ENCODE measurements around the gene PARD3B. TPM values are rescaled to one million over a fixed set of nuclear protein-coding genes. Genes with fewer than 3 reads are reported as not detected.

Gene PARD3B
- total and polyA plus RNA-seq, 8 donors, result 1.8 to 42.6 (median 15.1) TPM

DNA sequence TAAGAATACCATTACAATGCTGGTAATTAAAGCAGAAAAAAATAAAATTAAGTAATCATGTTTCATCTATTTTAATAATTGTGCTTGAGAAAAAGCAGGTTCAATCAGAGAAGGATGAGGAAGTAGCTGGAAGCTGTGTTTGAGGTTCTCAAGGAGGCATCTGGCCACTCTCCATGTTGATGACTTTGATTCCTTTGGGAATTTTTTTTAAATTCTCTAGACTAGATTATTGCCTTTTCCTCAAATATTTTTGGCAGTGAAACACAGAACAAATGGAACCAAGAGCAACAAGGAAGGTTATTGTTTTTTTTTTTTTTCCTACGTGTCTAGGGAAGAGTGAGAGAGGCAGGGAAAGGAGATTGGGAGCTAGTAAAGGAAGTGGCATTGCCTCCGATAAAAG lies 1037.1 kb downstream of the PARD3B start:
- Histone ChIP-seq H3K4me3 (no peak overlapping the region), H3K36me3 (no peaks in the 10 kb centered on the region), H3K27ac (no peak overlapping the region), H3K9me3 (no peaks in the 10 kb centered on the region), H3K4me1 (no peaks in the 10 kb centered on the region), H3K27me3 (no peaks in the 10 kb centered on the region)
- TF ChIP-seq POLR2A (IDR thresholded peaks at IDR 0.05), result no peak
- TF ChIP-seq, protein P1, sequence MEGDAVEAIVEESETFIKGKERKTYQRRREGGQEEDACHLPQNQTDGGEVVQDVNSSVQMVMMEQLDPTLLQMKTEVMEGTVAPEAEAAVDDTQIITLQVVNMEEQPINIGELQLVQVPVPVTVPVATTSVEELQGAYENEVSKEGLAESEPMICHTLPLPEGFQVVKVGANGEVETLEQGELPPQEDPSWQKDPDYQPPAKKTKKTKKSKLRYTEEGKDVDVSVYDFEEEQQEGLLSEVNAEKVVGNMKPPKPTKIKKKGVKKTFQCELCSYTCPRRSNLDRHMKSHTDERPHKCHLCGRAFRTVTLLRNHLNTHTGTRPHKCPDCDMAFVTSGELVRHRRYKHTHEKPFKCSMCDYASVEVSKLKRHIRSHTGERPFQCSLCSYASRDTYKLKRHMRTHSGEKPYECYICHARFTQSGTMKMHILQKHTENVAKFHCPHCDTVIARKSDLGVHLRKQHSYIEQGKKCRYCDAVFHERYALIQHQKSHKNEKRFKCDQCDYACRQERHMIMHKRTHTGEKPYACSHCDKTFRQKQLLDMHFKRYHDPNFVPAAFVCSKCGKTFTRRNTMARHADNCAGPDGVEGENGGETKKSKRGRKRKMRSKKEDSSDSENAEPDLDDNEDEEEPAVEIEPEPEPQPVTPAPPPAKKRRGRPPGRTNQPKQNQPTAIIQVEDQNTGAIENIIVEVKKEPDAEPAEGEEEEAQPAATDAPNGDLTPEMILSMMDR (IDR thresholded peaks at IDR 0.05), result no peak
- no peak for TF ChIP-seq EP300 (IDR thresholded peaks at IDR 0.05)
- no peak for DNase-seq
- 75 to 82% (median 79%) methylated on average over 2 of the region's 2 CpGs for WGBS, 5 donors
- intact Hi-C loops (cut with DNase I; ENCODE audit: low total_unique reads), result no loop called here

DNA sequence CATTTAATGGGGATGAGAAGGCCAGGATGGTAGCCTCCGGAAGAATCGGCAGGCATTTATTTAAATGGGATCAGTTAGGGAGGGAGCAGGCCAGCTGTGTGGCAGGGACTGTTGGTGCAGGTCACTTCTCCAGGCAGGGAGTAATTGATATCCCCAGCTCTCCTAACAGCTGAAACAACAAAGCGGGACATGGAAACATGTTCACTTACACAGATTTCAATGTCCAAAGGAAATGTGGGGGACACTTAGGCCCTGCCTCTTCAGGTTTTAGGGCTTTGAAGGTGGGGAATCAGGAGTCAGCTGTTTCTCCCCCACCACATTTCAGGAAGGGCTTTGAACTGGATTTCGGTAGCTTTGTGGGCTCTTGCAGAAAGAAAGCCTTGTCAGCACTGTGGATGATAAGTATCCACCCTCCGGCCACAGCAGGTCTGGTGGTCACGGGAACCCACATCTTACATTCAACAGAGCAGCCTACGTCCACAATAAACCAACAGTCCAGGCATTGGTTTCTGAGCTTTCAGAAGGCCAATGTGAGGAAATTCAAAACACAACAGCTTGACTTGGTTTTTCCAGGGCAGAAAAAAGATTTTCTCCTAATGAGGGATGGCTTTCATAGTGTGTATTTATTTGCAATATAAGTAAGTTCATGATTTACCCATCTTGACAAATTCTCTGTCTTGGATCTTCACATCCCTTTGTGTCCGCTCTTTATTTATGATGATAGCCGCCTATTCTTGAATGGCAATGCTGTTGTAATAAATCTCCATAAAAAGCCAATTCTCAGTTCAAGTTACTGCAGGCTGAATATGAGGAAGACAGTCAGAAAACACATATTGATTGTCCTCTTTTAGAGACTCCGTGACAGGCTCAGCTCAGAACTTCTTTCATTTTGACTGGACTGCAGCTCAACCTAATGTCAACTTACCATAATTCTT lies 1040.4 kb downstream of the PARD3B start:
- WGBS, 5 donors, result 75 to 79% (median 76%) methylated on average over 10 of the region's 10 CpGs
- H3K9me3 ChIP-seq, result no peaks in the 10 kb centered on the region
- no peak overlapping the region for H3K27ac ChIP-seq
- no peak for DNase-seq
- H3K36me3 ChIP-seq, result no peaks in the 10 kb centered on the region
- H3K4me1 ChIP-seq, result no peaks in the 10 kb centered on the region
- H3K27me3 ChIP-seq, result no peaks in the 10 kb centered on the region
- H3K4me3 ChIP-seq, result no peak overlapping the region
- TF ChIP-seq, protein P1 (IDR thresholded peaks at IDR 0.05), result no peak
- TF ChIP-seq EP300 (IDR thresholded peaks at IDR 0.05), result no peak
- intact Hi-C loops (cut with DNase I; ENCODE audit: low total_unique reads), result no loop called here

DNA sequence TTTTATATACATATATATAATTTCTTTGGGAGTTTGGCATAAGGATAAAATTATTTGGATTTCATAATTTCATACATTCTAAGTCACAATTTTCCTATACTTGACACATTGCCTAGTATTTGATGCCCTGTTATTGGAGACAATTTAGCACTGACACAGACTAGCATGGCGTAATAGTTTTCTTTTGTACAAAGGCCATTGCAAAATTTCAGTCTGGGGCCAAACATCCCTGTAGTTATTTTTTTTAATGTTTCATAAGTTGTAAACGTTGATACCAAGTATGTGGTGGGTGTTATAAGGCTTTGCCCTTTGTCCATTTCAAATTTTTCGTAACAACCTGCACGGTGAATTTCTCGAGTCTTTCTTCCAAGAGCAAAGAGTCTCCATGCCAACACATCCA lies 1041.4 kb downstream of the PARD3B start:
- Histone ChIP-seq H3K36me3 (no peaks in the 10 kb centered on the region), H3K27ac (no peak overlapping the region), H3K4me3 (no peak overlapping the region), H3K9me3 (no peaks in the 10 kb centered on the region), H3K27me3 (no peaks in the 10 kb centered on the region), H3K4me1 (no peaks in the 10 kb centered on the region)
- whole genome bisulfite sequencing, 5 donors, result 88 to 94% (median 91%) methylated on average over 5 of the region's 5 CpGs
- TF ChIP-seq, protein P1 (IDR thresholded peaks at IDR 0.05), result no peak
- DNase-seq, result no peak
- intact Hi-C loops (cut with DNase I; ENCODE audit: low total_unique reads), result no loop called here

DNA sequence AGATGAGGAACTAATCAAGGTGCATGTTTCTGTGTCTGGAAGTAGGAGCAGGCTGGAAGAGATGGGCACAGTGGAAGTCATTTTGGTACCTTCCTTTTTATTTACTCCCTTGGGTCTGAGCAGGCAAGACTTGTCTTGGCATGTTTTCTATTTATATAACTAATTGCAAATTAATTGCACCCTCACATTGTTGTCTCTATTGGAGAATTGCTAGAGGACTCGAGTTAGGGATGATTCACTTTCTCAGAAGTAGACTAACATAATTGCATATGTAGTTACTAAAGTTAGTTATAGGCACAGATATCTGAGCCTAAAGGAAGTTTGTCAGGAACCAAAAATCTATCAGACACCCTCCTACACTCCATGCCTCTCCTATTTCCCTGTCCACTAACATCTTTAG lies 1044.2 kb downstream of the PARD3B start:
- Histone ChIP-seq H3K9me3 (no peaks in the 10 kb centered on the region), H3K27me3 (no peaks in the 10 kb centered on the region), H3K4me3 (no peak overlapping the region), H3K36me3 (no peaks in the 10 kb centered on the region), H3K27ac (no peak overlapping the region), H3K4me1 (no peaks in the 10 kb centered on the region)
- intact Hi-C loops (cut with DNase I; ENCODE audit: low total_unique reads), result no loop called here
- TF ChIP-seq, protein P1 (IDR thresholded peaks at IDR 0.05), result no peak
- TF ChIP-seq POLR2AphosphoS5 (IDR thresholded peaks at IDR 0.05) (no peak), POLR2A (IDR thresholded peaks at IDR 0.05) (no peak), EP300 (IDR thresholded peaks at IDR 0.05) (no peak)
- DNase-seq, result no peak
- 41 to 96% (median 74%) methylated on average over 1 of the region's 1 CpG for WGBS, 5 donors

Measured in stomach (tissue), 9 donors.